Measurements from ENCODE around the gene TMEM40.

- TF ChIP-seq CTCF (IDR thresholded peaks at IDR 0.05) (no peak), POLR2A (IDR thresholded peaks at IDR 0.05) (no peak)
These were observed 40.7 kb upstream of the TMEM40 start for GRCh38 chr3:12799525-12800440.
